ENCODE measurements around the gene EXOSC9. TPM values are rescaled to one million over a fixed set of nuclear protein-coding genes. Genes with fewer than 3 reads are reported as not detected.

Gene EXOSC9
- total RNA-seq, 3 donors from 2014 or later (not counting 1 experiment from before 2014, with no cell fraction given) = 45.7 to 57.4 (median 51.2) TPM

DNA sequence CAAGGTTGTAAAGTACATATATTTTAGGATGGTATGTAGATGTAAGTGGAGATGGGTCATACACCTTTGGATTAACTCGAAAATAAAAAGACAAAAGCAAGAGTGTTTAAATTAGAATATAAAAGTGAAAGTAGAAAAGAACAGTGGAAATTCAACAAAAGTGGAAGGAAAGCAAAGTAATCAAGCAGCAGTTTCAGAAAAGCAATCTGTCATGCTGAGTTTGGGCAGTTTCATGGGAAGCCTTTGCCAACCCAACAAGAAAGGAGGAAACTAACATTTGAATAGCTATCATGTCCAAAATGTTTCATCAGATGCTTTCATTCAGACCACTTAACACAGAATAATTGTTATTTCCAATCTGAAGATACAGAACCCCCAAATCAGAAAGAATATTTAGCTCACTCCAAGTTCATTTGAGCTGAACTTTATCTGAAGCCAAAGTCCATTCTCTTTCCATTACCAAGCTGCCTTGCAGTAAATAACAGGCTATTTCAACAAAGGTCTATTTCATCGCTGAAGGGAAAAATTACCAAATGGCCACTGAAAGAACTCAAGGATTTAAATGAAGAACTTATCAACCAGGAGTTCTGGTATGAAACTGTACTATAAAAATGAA is 1.8 kb upstream of the EXOSC9 start:
- TF ChIP-seq, protein P1, sequence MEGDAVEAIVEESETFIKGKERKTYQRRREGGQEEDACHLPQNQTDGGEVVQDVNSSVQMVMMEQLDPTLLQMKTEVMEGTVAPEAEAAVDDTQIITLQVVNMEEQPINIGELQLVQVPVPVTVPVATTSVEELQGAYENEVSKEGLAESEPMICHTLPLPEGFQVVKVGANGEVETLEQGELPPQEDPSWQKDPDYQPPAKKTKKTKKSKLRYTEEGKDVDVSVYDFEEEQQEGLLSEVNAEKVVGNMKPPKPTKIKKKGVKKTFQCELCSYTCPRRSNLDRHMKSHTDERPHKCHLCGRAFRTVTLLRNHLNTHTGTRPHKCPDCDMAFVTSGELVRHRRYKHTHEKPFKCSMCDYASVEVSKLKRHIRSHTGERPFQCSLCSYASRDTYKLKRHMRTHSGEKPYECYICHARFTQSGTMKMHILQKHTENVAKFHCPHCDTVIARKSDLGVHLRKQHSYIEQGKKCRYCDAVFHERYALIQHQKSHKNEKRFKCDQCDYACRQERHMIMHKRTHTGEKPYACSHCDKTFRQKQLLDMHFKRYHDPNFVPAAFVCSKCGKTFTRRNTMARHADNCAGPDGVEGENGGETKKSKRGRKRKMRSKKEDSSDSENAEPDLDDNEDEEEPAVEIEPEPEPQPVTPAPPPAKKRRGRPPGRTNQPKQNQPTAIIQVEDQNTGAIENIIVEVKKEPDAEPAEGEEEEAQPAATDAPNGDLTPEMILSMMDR (IDR thresholded peaks at IDR 0.05) = no peak
- H3K27me3 Mint-ChIP-seq (ENCODE audit: low read depth in 2 of 2) = peaks cover 6 to 13% of the 10 kb centered on the region in 2 donors
- H3K4me1 ChIP-seq (ENCODE audit: control insufficient read depth, insufficient read depth, low read length) = peaks cover 8% of the 10 kb centered on the region
- peak overlapping the region; percentile 95 to 98 for H3K27ac Mint-ChIP-seq
- DNase-seq = no peak
- peak overlapping the region; percentile 93 for H3K4me3 Mint-ChIP-seq
- H3K4me3 ChIP-seq (ENCODE audit: low read length) = no peak overlapping the region
- no peaks in the 10 kb centered on the region for H3K9me3 ChIP-seq (ENCODE audit: control insufficient read depth, insufficient read depth, low read length)
- peaks cover 18% of the 10 kb centered on the region for H3K36me3 ChIP-seq (ENCODE audit: control insufficient read depth, insufficient read depth, low read length)
- no peaks in the 10 kb centered on the region for H3K27me3 ChIP-seq (ENCODE audit: control insufficient read depth, insufficient read depth, low read length)
- H3K9me3 Mint-ChIP-seq = no peaks in the 10 kb centered on the region
- WGBS (ENCODE audit: insufficient coverage) = 50% methylated on average over 2 of the region's 2 CpGs
- H3K27ac ChIP-seq (ENCODE audit: low read length) = no peak overlapping the region
- peaks cover 24 to 26% of the 10 kb centered on the region in 2 donors for H3K4me1 Mint-ChIP-seq
- ATAC-seq = no peak
- intact Hi-C loops (cut with micrococcal nuclease) = no loop called here
- no peaks in the 10 kb centered on the region for H3K36me3 Mint-ChIP-seq

DNA sequence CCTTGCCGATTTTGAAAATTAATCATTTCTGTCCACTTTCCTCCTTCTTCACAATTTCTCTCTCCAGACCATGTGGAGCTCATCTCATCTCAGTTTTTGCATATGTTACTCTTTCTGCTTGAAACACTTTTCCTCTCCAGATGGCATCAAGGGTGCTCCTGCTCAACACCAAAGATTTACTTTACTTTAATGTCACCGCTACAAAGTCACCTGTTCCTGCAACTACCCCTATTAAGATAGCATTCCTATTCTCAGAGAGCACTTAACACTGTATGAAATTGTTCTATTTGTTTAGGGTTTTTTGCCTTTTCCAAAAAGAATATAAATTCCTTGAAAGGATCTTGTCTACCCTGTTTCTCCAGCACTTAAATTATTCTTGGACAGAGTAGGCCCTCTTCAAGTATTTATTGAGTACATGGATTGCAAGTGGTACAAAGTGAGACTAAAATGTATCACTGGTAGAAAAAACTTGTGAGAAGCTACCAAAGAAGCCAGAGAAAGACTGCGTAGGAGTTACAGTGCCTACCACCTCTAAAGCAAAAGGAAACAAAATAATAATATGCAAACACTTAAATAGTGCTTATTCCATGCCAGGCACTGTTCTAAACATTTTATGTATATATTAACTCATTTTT is 1.1 kb upstream of the EXOSC9 start:
- intact Hi-C loops (cut with micrococcal nuclease) = loop anchor here (2.0 to 5.0 kb wide), 2 partner anchors 69 to 103 kb away; partner anchors contain the start of gene ANXA5
- DNase-seq = peak in 1 of 2 donors; percentile 20

DNA sequence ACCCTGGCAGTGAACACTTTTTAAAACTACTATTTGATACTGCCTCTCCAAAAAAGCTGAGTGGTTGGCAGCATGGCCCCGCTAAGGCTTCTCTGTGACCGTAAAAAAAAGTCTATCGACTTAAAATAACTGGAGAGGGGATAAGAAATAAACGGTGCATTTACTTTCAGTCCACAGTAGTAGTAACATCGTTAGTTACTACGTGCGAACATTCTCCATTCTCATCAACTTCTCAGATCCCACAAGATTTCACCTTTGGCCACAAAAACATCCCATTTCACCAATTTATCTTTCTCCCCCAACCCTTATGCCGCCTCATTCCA is 524 bp upstream of the EXOSC9 start:
- H3K36me3 ChIP-seq (ENCODE audit: control insufficient read depth, insufficient read depth, low read length) = peaks cover 30% of the 10 kb centered on the region
- H3K27ac Mint-ChIP-seq = peak overlapping the region; percentile 95 to 98
- 27% methylated on average over 8 of the region's 8 CpGs for WGBS (ENCODE audit: insufficient coverage)
- H3K9me3 Mint-ChIP-seq = no peaks in the 10 kb centered on the region
- H3K4me1 ChIP-seq (ENCODE audit: control insufficient read depth, insufficient read depth, low read length) = peaks cover 8% of the 10 kb centered on the region
- H3K4me3 ChIP-seq (ENCODE audit: low read length) = peak overlapping the region; percentile 99
- H3K9me3 ChIP-seq (ENCODE audit: control insufficient read depth, insufficient read depth, low read length) = no peaks in the 10 kb centered on the region
- intact Hi-C loops (cut with micrococcal nuclease) = loop anchor here (2.0 to 5.0 kb wide), 2 partner anchors 68 to 103 kb away; partner anchors contain the start of gene ANXA5
- peaks cover 9% of the 10 kb centered on the region for H3K36me3 Mint-ChIP-seq
- peak overlapping the region; percentile 93 for H3K4me3 Mint-ChIP-seq
- ATAC-seq (peak in 2 of 3 donors; percentile 26 to 29), DNase-seq (no peak)
- TF ChIP-seq, protein P1 (IDR thresholded peaks at IDR 0.05) = no peak
- H3K27me3 ChIP-seq (ENCODE audit: control insufficient read depth, insufficient read depth, low read length) = no peaks in the 10 kb centered on the region
- H3K4me1 Mint-ChIP-seq = peaks cover 29 to 32% of the 10 kb centered on the region in 2 donors
- H3K27me3 Mint-ChIP-seq (ENCODE audit: low read depth in 2 of 2) = peaks cover 0 to 7% of the 10 kb centered on the region in 2 donors
- peak overlapping the region; percentile 85 for H3K27ac ChIP-seq (ENCODE audit: low read length)

More for the DNA sequence above, 1.1 kb upstream of the EXOSC9 start:
- TF ChIP-seq, protein P1 (IDR thresholded peaks at IDR 0.05) = no peak
- H3K36me3 ChIP-seq (ENCODE audit: control insufficient read depth, insufficient read depth, low read length) = peaks cover 24% of the 10 kb centered on the region
- peaks cover 8% of the 10 kb centered on the region for H3K4me1 ChIP-seq (ENCODE audit: control insufficient read depth, insufficient read depth, low read length)
- H3K27me3 ChIP-seq (ENCODE audit: control insufficient read depth, insufficient read depth, low read length) = no peaks in the 10 kb centered on the region
- H3K27ac ChIP-seq (ENCODE audit: low read length) = peak overlapping the region; percentile 85
- H3K9me3 Mint-ChIP-seq = no peaks in the 10 kb centered on the region
- peak overlapping the region; percentile 95 to 98 for H3K27ac Mint-ChIP-seq
- H3K4me3 Mint-ChIP-seq = peak overlapping the region; percentile 93
- no peak for ATAC-seq
- peaks cover 2% of the 10 kb centered on the region for H3K36me3 Mint-ChIP-seq
- peaks cover 3 to 7% of the 10 kb centered on the region in 2 donors for H3K27me3 Mint-ChIP-seq (ENCODE audit: low read depth in 2 of 2)
- 93% methylated on average over 2 of the region's 3 CpGs for WGBS (ENCODE audit: insufficient coverage)
- H3K4me3 ChIP-seq (ENCODE audit: low read length) = no peak overlapping the region
- peaks cover 24 to 26% of the 10 kb centered on the region in 2 donors for H3K4me1 Mint-ChIP-seq
- no peaks in the 10 kb centered on the region for H3K9me3 ChIP-seq (ENCODE audit: control insufficient read depth, insufficient read depth, low read length)
